ENCODE results near the gene SIX1.

SIX1 gene

DNA sequence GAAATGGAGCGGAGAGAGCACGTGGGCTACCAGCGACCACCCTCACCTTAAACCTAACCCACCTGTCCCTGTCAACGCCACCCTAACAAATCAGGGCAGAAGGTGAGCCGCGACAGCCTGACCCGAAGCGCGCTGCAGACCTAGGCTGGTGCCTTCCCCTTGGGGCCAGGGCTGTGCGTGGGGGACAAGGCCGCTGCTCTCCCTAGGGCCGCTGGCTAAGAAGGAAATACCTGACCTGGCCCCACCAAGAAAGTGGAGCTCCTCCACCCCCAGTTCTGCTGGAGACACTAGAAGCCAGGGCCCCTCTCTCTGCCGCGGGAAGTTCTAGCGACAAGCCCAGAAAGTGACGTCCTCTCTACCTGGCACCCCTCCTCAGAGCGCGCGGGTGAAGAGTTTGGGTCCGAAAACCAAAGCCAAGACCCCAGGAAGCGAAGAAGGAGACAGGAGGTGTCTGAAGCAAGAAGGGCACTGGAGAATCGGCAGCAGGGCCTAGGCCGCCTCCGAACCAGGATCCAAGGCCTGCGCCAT, 7.5 kb downstream of the SIX1 start:
- DNase-seq, result no peak

DNA sequence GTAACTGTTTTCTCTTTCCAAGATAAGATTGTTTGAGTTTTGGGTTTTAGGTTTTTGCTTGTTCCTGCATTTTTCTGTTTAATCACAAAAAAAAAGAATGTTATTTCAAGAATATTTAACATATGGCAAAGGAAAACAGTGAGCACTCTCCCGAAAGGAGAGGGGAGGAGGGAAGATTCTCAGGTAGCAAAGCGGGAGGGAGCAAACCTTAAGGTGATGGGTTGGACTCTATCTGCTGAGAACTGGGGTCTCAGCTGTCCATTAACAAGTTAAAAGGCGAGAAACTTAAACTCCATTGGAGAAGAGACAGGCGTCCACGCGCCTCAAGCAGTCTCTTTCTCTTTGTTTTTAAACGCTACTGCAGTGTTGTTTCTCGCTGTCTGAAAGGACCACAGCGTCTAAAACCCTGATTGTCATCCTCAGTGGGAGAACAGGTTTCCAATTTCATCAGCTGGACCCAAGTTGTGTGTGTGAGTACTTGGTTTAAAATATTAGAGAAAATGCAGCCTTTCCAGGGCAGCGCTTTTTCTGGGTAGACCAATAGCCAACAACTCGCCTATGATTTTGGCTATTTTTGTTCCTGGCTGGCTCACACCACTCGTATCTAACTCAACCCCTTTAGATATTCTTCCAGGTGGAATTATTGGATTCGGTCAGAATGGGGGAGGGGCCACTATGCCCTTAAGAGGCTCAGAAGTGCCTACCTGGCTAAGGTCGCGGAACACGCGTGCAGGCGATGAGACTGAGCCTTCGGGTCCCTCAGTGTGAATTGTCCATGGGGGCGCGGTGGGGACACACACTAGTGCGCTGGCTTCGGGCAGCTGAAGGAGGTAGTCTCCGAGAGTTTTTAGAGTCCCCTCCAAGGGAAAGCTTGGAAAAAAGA, 8.2 kb downstream of the SIX1 start:
- no peak for DNase-seq

DNA sequence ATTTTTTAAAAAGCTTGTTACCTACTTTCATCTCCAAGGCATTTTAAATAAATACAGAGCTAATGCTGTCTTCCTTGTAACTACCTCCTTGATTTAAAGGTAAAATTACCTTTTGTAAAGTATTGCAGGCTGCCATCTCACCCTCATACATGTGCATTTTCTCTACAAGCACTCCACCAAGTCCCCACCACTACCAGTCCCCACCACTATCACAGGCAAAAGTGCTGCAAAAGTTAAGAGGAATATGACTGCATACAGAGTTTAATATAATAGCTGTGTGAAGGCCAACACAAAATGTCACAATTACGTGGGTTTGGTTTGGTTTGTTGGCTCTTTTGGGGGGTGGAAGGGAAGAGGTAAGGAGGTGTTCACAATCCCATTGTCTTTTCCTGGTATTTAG, 9.6 kb downstream of the SIX1 start:
- no peak for DNase-seq

DNA sequence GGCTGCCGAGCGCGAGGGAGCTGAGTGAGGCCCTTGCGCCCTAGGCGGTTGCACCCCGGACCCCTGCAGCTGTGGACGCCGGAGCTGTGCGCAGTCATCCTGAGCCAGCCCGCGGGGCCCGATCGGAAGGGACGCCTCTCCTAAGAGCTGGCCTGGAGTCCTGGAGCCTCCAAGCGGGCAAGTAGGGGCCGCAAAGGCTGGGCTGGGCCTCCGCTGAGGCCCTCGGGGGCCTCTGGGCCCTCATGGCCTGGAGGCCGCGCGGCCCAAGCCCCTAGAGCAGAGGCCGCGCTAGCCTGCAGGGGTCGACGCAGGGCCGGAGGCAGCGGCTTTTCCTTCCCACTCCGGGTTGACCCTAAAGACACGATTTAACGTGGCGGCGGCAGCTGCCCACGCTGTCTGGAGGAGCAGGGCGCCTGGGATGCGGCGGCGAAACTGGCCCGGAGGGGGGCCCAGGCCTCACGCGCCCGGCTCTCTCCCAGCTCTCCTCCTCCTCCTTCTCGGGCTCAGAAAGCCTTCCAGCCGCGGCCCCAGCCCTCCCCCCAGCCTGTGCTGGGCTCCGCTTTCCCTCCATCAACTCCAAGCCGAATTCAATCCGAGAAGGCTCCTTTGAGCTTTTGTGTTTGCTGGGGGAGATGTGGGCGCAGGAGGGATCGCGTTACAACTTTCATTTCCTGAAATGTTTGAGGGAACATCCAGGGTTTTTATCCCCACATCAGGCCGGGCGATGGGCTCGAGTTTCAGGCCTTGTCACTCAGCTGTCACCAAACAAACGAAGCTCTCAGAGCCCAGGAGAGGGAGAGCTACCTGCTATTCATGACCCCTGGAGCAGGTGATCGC, 11.6 kb downstream of the SIX1 start:
- DNase-seq, result no peak

DNA sequence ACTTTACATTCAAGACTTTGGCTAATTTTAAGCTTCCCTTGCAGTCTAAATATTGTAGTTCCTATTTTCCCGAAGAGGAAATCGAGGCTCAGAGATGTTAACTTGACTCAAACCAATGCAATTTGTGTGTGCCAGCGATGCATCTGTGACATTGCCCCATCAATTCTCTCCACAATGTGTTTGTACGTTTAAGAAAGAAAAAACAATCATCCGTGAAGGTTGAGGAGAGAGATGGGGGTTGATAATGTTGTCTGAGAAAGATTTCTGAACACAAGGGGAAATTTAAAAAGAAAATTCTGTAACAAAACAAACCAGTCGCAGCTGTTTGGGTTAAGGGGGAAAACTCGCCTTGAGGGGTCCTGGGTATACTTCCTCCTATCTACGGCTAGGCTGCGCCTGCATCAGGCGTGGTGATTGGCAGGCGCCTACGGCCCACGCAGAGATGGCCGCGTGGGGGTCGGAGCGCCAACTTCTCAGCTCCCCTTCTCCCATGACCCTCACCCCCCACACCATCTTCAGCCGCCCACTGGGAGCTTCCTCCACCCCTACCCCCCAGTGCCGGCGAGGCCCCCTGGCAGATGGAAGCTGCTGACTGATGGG, 12.3 kb downstream of the SIX1 start:
- DNase-seq, result no peak

DNA sequence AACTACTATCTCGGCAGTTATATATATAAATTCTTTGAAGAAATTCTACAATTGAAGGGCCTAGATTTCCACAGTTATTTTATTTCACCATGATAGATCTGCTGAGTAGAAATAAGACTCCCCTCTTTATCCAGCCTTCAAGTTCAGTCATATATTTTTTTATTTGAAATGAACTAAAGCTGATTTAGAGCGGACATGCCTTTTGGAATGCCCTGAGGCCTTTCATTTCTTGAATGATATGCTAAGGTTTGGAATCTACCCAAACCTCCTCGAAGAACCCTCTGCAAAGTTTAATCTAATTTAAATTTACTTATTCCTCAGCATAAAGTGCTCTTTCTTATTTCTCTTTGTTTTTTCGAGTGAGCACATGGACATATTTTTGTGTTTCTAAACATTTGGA, 15.1 kb downstream of the SIX1 start:
- no peak for DNase-seq

DNA sequence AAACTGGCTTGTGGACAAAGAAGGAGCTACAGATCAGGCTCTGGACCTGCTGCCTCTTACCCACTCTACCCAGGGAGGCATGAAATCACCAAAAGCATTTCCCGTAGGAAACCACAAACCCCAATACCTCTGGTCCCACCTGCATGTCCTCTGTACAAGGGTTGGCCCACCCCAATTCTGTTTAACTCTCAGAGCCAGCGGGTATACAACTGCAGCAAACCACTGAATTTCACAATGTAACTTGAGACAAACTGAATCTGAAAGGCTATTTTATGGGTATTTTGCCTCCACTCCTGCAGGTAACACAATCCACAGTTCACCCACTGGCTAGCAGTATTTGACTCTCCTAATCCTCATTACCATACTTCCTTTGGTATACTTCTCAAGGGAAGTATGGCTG, 16.5 kb downstream of the SIX1 start:
- no peak for DNase-seq

DNA sequence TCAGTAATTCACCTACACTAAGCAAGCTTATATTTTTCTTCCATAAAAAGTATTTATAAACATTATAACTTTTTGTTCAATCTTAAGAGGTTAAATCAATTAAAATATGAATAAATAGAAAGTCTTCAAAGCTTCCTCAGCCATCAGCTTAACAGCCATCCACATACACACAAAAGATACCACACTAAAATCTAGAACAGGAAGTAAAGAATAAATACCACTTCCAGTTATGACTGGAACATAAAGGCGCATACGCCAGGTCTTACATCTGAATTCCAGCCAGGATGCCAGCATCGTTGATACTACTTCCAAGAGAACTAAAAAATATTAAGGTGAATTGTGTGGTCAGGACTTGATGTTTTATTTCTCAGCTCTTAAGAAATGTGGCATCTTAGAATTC, 17.0 kb downstream of the SIX1 start:
- no peak for DNase-seq

DNA sequence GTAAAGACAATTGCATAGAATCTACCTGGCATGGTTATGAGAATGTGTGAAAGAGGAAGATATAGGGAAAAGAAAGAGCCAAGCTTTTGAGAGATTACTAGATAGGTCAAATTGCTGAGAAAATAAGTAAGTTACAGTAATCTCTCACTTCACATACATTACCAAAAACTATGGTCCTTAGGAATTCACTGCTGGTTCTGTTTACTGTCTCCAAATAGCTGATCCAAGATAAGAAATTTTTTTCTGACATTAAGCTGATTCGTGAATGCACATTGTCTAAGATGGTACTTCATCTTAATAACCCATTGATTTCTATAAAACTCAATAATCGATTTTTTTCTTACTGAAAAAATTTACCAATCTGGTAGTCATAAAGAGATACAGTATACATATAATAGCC, 17.4 kb downstream of the SIX1 start:
- DNase-seq, result no peak

DNA sequence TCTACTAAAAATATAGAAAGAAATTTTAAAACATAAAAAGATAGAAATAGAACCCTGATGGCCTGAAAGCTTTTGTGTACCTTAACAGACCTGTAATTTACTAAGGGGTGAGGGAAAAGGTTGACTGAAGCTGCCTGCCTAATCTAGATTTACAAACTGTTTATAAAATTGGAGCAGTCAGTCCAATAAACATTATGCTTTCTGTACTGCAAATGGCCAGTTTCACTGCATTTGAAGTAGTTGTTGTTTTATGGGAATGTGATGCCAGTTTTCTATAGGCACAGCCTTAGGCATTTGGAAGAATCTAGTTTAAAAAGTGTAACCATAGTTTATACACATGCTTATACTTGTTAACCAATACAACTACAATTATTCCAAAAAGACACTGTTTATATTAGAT, 19.1 kb downstream of the SIX1 start:
- no peak for DNase-seq

DNA sequence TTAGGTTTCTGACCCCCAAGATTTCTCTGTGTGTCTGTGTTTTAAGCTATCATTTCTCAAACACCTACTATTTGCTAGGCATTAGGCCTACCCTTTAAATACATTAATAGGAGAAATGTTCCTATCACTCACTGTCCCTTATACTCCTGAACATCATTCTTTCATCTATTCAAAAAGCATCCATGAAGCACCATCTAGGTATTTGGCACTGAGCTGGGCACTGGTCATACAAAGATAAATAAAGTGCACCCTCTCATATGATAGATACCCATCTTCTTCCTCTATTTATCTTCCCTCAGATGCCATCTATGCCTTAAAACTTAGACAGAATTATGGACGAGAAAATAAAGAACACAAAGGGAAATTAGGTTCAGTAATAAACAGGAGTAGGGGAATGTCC, 20.4 kb downstream of the SIX1 start:
- DNase-seq, result no peak

DNA sequence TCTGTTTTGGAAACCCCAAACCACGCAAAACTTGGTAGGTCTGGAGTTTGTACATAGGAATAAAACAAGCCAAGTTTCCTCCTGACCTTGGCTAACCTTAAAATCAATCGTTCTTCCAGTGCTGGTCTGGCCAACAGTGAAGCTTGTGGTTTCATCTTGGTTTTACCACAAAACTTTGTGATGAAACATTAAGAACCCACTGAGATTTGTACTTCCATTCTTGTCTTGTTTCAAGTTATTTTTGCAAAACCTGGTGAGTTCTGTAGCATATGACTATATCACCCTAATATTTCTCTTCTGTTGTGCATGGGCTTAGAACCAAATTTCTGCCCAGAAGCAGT, 26.4 kb downstream of the SIX1 start:
- no peak for DNase-seq

DNA sequence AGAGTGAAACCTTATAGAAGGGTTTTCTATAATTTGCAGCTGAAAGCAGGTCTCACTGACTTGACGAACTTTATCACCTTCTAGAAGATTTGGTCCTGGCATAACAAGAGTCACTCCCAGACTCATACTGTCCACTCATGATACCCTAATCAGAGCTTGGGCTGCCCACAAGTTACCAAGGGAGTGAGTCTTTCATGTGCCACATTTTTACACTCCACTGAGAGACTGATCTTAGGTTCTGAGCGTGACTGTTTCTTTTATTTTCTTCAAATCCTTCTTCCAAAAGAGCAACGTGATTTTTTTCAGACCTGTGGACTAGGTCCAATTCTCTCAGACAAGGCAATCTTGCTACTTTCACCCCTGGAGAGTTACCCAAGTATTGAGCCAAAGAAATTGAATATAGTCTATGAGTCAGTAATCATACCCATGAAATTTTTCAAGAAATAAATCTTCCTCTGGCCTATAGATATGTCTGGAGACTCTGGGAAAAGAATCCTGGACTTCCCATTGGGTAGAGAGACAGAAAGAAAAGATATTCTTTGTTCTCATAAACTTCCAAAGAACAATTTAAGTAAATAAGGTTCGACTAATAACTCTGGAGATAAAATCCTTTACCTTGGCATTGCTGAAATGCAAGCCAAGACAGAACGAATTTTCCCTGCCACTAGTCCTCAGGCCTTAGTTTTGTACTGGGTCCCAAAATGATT, 26.9 kb downstream of the SIX1 start:
- DNase-seq, result no peak

DNA sequence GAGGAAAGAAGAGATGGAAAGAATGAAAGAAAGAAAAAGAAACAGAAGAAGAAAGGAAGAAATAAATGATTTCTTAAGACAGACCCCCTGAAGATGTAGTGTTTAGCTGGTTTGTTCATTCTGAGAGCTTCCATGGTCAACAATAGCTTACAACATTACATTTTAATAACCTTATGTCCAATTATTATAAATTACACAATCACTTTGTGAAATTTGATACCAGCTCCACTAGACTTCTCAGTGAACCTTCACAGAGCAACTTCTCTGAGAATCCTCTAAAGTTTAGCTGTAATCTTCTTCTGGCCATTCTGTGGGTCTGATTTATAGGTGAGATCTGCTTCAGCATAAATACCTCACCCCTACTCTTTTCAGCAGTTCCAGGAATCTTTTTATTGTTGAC, 27.9 kb downstream of the SIX1 start:
- DNase-seq, result no peak

DNA sequence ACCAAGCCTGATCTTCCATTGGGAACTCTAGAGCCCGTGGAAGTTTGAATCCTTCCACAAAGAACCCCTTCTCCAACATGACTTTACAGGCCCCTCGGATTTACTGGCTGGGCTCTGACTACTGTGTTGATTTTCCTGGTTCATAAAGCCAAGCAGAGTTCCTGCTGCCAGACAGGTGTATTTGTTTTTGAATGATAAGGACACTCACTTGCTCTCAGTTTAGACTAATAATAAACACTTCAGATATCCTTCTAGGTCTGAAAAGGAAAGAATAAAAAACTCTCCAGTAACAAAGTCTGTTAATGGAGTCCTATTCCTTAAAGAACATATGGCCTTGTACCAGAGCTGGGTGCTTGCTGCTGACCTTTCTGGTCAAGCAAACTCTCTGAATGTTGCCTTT, 31.0 kb downstream of the SIX1 start:
- DNase-seq, result no peak

DNA sequence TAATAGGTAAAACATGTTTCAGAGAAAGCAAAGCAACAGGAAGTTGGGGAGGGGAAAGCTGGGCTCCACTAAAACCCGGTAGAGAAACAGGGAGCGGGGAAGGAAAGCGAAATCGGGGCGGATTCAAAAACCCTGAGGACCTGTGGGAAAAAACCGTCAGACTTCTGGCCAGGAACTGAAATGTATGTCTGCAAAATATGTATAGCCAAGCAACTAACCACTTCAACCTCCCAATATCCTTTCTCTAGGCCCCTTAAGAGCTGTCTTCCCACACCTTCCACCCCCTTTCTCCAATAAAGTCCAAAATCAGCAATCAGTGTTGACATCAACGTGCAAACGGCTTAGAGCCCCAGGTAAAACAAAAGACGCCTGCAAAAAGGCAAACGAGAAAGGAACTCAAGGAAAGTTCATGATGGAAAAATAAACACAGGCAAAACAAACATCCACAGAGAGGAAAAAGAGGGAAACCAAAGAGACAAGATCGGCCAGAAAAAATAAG, 32.8 kb downstream of the SIX1 start:
- no peak for DNase-seq

DNA sequence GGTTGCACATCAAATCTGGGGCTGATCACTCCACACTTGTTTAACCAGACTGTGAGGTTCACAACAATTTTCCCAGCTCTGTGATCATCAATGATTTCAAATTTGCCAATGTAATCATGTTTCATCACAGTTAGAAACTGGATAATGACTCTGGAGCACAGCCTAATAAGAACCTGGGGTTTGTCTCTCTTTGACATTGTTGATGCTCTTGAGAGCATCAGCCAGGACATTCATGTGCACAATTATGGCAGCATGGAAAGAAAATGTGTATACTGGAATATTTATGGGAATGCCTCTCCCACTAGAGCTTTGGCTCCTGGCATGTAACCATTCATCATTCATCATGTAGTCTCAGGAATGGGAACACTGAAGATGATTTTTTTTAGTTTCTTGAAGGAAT, 47.0 kb downstream of the SIX1 start:
- no peak for DNase-seq

DNA sequence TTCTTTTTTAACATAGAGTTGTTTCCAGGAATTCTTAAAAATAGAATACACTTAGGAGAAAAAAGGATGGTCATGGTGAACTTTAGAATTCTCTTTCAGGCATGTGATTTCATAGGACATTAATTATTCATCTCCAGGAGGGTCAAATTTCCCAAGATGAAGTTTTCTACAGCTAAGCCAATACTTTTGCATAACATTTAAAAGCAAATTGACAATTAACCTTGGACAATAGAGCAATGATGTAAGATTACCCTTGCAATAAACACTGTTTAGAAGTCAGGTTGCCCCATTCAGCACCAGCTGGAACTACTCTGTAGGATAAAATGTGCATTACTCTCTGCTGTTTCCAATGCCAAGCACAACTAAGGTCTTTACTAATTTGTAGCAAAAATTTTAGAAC, 49.5 kb downstream of the SIX1 start:
- no peak for DNase-seq

DNA sequence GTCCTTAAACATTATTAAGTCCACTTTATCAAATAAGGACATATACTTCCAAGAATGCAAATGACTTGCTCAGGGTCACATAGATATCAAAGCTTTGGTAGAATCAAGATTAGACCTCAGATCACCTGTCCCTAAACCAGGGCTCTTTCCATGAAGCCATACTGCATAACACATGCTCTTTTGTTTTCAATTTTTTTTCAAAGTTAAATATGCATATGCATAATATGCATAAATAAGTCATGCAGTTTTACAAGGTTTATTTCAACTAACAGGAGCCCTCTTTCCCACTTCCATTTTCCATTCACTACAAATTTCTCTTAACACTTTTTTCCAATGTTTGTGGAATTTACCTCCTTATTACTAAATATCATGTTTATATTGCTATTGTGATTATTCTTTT, 53.1 kb downstream of the SIX1 start:
- DNase-seq, result no peak

DNA sequence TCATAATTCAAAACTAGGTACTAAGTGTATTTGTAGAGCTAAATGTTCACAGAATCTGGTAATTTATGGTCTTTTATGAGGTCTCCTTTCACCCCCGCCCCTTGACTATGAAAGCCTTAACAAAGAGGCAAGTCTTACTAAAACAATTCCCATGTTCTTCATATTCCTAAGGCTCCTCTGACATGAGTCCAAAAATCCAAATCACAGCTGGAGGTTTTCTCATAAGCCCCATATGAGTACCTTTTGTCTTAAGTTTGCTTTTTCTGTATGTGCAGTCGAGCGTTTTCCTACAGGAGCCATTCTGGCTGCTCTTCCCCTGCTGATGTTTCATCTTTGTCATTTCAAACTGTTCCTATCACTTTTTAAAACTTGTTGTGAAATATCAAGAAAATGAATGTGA, 55.2 kb downstream of the SIX1 start:
- DNase-seq, result no peak

Measured in activated CD8-positive, alpha-beta memory T cell treated with anti-CD3 and anti-CD28 coated beads, Interleukin-2, amount 50 U/mL, for 4 hours (primary cell).